Activated CD8-positive, alpha-beta memory T cell treated with anti-CD3 and anti-CD28 coated beads, Interleukin-2, amount 50 U/mL, for 1 hour (primary cell): ENCODE measurements around the gene ANKRD34C.

ENCODE experiments used
- DNase-seq: peaks from one replicate; pipeline ENCODE4 v3.0.0-alpha.2; 2020; ENCODE audit errors: extremely low read depth

ANKRD34C gene

DNA sequence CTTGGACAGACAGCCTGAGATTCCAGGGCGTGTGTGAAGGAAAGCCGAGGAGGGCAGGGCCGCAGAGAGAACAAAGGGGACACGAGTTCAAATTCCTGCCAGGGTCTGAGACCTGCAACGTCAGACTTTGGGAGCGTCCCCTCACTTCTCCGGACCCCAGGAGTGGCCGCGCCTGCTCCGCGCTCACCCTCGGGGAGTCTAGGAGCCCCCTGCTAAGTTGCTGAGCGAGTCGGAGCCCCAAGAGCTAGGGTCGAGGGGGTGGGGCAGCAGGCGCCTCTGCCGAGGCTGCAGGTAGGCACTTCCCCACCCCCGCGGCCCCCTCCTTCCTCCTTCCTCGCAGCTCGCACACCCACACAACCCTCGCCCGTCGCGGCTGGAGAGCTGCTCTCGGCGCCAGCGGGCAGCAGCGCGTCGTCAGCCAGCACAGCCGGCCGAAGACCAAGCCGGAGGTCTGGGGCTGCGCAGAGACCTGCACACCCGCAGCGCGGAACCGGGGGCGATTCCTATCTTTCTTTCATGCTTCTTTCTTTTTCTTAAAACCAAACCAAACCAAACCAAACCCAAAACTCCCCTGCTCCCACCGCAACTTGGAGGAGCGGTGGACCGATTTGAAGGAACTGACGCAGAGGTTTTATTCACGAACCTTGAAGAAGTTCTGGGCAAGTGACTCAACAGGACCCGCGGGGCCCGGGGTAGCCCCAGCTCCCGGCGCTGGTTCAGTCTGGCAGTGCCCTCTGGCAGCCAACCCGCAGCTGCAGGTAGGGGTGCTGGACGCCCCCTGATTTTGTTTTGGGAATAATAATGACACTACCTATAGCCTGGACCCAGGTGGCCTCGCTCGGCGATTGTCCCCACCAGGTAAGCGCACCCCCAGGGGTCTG is at the start of gene ANKRD34C:
Gene ANKRD34C, plus strand, starts transcription at position 352 of the 881 bp plus-strand sequence. CDS start 10,563 bp downstream, outside the sequence.
- DNase-seq: no peak

DNA sequence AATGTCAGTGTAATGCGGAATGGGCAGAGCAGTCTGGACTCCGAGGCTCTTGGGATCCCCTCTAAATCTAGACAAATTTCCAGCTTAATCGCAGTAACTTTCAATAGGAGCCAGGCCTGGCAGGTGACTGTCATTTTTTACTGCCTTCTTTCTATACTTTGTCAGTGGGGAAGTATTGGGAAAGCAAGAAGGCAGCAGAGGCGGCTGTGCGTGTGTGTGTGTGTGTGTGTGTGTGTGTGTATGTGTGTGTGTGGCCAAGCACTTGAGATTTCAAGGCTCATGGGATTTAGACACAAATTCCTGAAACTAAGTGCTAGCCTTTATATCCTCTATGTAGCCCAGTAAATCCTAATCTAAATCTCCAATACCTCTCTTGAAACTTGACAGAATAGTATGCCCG is 49.3 kb upstream of the ANKRD34C start:
- no peak for DNase-seq

DNA sequence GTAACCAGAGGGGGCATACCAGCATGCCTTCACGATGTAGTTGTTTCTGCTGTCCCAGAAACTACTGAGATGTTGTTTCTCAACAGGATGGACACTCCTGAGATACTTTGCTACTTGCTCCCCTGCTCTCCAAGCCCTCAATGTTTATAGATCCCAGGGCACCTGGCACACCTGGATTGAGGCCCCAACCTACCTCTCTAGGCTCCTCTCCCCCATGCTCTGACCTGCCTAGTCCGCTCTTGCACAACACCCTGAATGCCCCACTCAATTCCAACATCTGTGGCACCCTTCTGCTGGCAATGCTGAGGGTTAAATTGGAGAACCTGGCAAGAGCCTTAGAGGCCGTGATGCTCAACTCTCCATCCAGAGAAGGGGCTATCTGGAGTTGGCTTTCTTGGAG is 42.5 kb upstream of the ANKRD34C start:
- DNase-seq: no peak

DNA sequence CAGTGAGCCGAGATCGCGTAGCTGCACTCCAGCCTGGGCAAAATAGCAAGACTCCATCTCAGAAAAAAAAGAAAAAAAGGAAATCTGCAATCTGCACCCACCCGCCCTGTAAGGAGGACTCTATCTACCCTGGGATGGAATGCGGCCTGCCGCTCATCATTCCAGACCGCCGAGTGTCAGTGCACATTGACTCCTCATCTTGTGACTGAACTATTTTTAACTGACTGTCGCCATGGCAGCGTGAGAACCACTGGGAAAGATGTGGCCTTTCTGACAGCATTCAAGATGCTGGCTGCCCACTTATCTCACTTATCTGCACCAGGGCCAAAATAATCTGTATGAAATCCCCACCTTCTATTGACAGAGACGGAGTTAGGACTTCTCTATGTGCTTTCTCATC is 38.8 kb upstream of the ANKRD34C start:
- DNase-seq: no peak

DNA sequence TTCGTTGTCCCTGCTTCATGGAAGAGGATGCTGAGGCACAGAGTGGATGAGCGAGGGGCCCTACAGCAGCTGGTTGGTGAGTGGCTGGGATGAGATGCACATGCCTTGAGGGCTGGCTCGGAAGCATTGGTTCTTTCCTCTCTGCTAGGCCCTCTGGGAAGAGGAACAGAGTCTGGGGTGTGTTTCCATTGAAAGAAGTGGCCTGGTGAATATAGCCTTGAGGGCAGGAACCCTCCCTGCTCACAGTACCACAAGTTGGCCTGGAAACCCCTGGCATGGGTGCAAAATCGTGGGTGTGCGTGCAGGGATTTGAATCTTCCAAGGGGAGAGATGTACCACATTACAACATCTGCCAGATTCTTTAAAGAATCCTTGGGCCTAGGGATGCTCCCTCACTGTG is 37.6 kb upstream of the ANKRD34C start:
- DNase-seq: no peak

DNA sequence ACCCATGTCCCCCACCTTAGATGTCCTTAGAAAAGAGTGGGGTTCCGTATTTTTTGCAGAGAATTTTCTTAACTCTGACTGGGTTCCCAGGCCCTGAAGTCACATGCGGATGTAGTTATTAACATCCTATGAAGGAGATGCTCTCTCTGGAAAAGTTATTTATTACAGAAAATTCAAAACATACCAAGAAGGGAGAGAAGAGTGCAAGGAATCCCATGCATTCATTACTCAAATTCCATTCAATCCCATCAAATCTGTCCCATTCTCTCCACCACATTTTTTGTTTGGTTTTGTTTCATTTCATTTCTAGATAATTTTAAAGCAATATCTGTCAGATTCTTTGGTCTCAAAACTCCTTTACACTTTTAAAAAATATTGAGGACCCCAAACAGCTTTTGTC is 34.3 kb upstream of the ANKRD34C start:
- DNase-seq: no peak

DNA sequence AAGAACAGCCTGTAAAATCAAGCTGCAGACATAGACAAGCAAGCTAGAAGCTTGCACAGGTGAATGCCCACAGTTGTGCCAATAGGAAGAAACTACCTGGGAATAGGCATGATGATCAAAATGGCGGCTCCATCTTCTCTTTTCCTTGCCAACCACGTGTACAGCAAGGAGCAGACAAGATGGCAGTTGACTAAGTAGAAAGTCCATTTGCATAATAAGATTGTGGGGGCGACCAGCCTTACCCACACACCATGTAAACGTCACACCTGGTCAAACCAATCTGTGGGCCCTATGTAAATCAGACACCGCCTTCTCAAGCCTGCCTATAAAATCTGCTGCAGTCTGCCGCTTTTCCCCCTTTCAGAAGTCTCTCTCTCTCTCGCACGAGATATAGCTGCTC is 25.1 kb upstream of the ANKRD34C start:
- no peak for DNase-seq

DNA sequence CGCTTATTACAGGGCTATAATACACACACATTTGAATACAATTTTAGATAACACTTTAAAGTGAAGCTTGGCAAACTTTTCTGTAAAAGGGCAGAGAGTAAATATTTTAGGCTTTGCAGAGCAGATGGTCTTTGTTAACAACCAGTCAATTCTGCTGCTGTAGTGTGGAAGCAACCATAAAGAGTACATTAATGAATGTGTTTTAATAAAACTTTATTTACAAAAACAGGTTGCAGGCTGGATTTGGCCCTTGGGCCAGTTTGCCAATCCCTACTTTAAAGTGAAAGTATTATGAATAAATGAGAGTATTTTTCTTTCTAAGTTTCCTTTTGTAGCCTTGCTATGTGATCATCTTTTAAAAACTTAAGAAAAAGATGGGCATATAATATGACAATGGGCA is 20.7 kb upstream of the ANKRD34C start:
- DNase-seq: no peak

DNA sequence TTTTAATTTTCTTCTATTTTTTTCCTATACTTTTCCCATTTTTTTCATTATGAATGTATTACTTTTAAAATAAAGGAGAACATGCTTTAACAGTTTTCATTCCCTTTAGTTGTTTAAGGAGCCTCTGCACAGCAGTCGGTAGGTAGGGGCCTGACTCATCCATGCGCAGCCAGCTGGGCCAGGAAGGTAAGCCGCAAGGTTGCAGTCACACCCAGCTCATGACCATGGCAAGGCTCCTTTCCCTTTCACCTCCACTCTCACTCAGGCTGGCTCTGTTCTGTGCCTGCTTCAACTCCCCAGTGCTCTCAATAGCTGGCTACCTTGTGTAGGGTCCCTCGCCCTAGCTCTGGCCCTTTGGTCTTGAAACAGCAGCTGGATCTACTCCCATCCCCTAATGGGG is 17.4 kb upstream of the ANKRD34C start:
- no peak for DNase-seq

DNA sequence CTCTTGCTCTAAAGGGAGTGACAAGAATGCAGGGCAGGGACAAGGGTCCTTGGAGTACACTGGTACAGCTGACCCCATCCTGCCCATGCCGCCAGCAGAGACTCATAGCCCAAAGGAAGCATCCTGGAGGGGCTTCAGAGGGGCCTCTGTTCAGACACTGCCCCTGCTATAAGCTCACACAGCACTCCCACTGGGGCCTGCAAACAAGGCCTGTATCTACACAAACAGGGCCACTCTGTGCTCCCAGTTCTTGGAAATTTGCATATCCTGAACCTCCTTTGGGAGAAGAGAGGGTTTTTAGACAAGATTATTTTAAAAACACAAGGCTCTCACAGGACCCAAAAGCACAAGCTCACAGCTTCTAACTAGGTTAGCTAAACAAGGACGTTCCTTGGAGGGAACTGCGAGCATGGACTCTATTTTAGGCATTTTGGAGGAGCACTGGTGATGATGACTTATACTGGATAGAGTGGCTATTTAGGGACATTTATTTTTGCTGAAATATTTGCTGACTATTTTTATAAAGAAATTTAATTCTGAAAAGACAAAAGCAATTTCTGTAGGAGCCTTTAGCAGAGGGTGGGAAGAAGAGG is 16.4 kb upstream of the ANKRD34C start:
- no peak for DNase-seq

DNA sequence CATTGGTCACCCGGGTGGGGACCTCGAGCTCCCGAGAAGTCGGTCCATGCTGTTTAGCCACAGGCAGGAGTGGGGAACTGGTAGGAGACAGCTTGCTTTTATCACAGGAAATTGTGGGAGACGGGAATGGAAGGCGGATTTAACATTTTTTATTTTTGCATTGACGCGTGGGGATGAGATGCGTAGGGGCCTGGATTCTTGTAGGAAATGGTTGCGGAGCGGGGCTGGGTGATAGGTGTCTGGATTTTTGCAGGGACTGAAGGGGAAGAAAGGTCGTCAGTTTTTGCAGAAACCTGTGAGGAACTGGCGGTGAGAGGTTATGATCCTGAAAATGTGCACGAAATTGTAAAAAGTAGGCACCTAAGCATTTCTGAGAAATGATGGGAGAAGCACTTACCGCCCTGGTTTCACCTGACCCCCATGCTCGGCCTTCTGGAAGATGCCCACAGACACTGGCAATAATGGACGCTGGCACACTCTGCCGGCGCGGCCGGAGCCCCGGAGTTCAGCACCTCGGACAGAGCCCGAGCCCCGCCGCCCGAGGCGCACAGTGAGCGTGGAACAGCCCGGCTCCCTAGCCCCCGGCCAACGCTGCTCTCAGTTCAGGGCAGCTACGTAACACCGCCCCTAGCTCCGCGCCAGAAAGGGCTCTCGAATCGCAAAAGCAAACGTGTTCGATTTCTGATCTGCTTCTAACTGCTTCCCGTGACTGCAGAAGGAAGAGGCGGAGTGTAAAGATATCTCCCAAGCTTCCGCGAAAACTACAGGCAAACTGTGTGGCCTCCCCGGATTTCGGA is 928 bp downstream of the ANKRD34C start:
- DNase-seq: no peak

DNA sequence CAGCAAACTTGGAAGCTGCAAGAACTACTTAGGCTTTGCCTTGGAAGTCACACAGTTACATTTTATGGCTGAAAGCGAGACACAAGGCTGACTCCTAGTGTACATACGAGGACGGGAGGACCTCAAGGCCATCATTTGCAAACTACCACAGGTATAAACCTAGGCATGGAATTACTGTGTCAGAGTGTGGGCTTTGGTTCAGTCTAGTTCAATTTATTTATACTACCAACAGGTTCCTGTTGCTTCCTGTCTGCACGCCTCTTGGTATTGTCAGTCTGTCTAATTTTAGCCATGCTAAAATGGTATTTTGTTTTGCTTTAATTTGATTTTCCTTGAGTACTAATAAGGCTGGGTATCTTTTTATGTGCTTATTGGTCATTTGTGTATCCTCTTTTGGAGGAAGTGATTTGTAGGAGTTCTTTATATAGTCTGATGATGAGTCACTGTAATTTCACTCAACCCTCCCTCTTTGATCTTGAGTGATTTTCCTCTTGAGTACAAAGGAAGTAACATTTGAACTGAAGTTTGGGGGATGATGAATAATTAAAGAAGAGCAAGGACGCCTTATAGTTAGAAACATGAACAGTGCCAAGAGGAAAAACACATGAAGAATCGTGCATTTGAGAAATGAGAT is 8.2 kb downstream of the ANKRD34C start:
- no peak for DNase-seq

DNA sequence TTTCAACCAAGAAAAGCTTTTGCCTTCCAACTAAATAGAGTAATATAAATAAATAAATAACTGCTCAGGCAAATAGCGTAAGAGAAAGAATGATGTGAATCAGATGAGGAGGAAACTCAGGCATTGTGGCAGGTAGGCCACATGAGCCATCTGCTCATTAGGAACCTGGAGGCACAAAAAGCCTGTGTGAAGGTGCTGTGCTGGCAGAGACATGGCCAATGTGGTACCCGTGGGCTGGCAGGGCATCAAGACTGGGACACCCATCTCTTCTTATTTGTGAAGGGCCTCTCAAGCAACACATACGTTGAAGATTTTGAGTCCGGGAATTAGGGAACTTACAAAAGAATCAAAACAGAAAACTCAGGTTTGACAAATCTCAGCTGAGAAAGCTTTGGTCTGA is 9.5 kb downstream of the ANKRD34C start:
- DNase-seq: no peak

DNA sequence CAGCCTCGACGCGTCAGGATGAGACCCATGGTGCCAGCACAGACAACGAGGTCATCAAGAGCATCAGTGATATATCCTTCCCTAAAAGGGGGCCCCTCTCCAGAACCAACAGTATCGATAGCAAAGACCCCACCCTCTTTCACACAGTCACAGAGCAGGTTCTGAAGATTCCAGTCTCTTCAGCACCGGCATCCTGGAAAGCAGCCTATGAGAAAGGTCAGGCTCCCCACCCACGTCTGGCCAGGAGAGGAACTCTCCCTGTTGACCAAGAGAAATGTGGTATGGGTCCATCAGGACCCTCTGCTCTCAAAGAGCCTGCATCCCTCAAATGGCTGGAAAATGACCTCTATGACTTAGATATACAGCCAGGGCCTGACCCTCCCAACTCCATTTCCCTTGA is 11.6 kb downstream of the ANKRD34C start:
- DNase-seq: no peak

DNA sequence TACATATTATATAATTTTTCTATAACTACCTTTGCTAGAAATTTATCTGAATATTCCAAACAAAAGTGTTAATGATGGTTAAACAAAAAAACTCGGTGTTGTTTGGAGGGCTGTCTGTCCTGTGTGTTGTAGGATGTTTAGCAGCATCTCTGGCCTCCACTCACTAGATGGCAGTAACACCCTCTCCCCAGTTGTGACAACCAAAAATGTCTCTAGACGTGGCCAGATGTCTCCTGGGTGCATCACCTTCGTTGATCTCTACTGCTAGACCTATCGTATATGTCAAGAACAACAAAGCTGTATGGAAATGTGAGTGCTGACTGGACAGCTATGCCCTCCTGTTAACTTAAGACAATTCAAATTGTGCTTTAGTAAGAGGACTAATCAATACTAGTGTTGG is 14.1 kb downstream of the ANKRD34C start:
- no peak for DNase-seq

DNA sequence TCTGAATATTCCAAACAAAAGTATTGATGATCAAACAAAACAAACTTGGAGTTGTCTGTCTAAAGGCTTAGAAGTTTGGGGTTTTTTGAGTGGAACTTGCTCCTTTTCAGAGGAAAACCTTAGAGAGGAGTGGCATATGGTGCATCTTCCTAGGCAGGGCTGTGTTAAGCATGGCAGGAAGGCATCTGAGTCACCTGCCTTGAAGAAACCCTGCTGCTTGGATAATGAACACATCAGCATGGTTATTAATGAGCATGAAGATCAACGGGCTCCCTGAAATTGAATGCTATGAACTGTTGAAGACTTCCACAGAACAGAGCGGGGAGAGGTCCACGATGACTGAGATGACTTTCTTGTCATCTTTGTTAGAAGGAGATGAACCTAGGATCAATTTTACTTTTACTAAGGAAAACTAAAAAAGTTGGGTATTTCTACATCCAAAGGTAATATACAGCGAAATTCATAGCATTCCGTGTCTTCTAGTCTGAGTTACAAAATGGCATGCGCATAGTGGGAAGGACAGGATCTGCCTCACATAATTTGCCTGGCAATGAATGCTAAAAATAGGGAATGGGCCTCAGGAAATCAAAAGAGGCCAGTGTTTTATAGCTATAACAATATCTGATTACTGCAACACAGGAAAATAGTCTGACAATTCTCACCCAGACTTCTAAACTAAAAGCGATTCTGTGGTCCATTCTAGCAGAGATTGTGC is 16.8 kb downstream of the ANKRD34C start:
- DNase-seq: no peak

DNA sequence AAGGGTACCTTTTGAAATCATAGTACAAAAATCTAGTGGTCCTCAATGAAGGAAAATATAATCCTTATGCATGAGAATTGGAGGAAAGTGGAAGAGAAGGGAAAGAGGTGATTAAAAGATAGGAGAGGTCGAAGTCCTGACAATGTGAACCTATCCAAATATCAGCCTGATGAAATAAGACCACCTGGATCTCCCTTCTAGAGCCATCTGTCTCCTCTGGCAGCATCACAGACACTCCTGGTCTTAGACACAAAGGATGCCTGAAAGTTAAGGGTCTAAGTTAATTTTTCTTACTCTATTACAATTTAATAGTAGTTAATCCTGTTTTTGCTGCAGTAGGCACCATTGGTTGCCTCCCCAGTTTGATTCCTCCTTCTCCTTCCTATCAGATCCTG is 17.3 kb downstream of the ANKRD34C start:
- DNase-seq: no peak

DNA sequence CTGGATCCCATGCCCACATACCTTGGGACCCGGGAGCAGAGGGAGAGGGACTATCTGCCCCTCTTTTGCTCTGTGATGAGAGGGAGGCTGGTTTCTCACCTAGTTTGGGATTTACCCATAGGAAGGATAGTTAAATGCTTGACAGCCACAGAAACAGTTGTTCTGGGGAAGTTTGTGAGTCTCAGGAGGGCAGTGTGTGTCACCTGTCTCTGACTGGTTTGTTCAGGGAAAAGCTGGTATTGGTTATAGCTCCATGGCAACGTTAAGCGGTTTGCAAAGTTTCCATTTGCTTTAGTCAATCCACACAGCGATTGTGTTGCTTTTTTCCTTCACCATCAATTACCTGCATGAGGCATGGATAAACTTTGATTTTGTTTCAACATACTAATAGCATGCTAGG is 24.7 kb downstream of the ANKRD34C start:
- DNase-seq: no peak

DNA sequence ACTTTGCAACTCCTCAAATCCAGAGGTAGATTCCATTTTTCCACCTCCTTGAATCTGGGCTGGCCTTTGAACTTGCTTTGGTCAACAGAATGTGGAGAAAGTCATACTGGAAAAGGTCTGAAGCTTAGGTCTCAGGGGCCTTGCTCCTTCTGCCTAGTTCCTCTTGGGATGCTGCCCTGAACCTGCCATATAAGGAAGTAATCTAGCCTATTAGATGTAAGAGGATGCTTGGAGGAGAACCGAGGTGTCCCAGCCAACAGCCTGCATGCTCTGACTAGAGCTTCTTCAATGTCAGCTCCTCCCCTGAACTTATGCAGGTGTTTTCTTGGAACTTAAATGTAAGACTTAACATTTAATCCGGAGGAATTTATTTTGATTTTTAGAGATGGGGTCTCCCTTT is 26.4 kb downstream of the ANKRD34C start:
- DNase-seq: no peak

DNA sequence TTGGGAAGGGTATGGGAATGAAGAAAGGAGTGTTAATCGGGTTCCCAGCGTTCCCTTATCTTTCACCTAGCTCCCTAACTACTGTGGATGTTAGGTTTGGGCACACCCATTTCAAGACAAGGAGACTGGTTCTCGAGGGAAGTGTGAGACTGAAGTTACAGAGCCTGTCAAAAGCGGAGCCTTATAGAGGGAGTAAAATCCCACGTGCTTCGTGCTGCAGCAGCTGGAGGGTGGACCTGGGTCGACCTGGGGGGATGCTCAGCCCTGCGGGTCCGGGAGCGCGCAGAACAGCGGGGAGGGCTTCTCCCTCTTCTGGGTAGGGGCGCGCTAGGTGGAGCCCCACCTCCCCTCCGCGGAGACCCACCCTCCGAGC is 28.1 kb downstream of the ANKRD34C start:
- DNase-seq: no peak
